HS-27A (cell line): Measurements from ENCODE around the gene FBXL15.
"Not testable (repeated sequence)": the region's sequence is repeated elsewhere in the genome, so short reads cannot be mapped to it uniquely, and the experiment has no call there.

Experiments used
- DNase-seq: peaks from one replicate; pipeline ENCODE4 v3.0.0-alpha.2; 2012; ENCODE audit warnings: low read depth, missing footprints

FBXL15 gene

DNA sequence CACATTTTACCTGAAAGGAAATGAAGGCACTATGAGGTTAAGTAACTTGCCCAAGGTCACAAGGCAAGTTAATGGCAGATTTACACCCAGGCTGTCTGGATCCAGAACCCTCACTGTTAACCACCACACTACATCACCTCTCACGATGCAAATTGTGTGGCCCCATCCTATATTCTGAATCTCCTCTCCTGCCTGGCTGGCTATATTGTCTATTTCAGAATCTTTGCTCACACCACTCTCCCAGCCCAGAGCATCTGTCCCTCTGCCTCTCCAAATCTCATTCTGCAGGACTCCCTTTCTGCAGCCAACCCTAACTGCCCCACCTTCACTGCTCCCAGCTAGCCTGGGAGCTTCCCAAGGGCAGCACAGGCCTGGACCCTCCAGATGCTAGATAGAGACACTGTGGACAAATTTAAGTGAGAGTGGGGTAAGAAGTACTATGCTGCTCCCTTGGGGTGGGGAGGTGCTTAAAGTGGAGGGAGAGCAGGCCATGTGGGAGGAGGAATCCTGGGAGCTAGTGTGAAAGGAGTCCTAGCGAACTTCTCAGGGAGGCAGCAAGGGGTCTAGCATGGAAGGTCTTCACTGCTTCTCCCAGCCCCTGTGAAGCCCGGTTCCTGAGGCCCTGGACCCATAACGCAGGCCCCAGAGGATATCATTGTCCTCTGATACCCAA is 11.0 kb downstream of the FBXL15 start:
- DNase-seq, result no peak

- peak; percentile 85 for DNase-seq
Measured at GRCh38 chr10:102432162-102432950, 11.7 kb downstream of the FBXL15 start, which contains the start of gene CUEDC2. TSS of gene CUEDC2 (minus strand) at chr10:102432574. CDS start at chr10:102425188, 7,386 bp downstream.

DNA sequence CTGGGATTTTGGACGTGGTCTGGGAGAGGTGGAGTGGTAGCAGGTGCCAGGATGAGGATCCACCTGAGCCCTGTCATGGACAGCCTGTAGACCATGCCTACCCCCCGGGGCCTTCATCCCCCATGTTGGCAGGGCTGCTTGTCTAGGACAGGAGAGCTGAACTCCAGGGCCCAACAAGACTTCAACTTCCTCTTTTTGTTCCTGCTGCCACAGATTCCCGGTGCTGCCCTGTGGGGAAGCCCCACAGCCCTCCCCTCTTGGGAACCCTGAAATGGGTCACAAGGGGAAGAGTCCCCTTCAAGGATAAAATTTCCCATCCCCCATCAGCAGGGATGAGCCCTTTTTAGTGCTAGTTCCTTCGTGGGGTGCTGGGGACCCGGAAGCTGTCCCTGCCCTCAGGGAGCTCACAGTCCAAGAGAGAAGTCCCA is 13.0 kb downstream of the FBXL15 start:
- no peak for DNase-seq

GRCh38 chr10:102434394-102435132 is 13.9 kb downstream of the FBXL15 start:
- DNase-seq, result no peak

DNA sequence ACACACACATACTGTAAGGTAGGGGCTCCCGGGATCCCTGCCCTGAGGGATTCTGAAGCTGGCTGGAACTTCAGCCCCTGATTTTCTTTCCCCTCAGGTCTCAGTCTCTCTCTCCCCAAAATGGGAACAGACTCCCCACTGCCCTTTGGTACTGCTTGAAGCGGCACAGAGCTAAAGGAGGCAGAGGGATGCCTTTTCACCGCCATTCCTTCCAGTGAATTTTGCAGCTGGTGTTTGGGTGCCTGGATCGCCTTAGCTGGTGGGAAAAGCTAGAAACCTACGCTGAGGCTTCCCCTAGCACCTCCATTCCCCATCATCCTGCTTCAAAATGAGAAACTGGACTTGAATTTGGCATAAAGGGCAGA is 14.5 kb downstream of the FBXL15 start:
- DNase-seq, result no peak

DNA sequence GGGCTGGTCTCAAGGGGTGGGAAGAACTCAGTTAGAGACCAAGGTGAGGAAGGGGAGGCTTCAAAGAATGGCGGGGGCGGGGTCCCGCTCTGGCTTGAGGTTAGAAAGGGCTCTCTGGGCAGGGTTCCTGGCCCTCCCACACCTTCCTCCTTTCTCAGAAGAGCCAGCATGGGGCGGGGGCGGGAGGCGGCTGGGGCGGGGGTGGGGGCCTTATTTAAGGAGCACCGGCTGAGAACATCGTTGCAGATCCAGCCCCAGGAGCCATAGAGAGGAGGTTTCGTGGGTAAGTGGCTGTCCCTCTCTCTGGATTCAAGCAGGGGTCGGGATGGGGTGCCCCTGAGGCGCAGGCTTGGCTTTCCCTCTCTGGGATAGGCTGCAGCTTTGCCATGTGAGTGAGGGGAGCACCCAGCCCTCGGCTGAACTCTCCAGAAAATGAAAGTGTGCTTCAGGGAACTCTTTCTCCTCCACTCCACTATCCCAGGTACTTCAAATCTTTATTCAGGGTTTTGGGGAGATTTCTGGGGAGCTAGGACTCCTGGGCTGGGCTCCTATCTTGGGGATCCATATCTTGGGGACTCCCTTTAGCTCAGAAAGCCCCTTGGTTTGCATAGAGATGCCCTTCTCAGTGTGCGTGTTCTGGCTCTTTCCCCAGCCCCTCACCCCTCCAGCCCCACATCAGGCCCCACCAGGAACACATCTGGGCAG is 15.0 kb downstream of the FBXL15 start:
- no peak for DNase-seq

GRCh38 chr10:102436312-102436711 is 15.7 kb downstream of the FBXL15 start:
- no peak for DNase-seq

GRCh38 chr10:102437515-102437914 is 16.9 kb downstream of the FBXL15 start:
- no peak for DNase-seq

DNA sequence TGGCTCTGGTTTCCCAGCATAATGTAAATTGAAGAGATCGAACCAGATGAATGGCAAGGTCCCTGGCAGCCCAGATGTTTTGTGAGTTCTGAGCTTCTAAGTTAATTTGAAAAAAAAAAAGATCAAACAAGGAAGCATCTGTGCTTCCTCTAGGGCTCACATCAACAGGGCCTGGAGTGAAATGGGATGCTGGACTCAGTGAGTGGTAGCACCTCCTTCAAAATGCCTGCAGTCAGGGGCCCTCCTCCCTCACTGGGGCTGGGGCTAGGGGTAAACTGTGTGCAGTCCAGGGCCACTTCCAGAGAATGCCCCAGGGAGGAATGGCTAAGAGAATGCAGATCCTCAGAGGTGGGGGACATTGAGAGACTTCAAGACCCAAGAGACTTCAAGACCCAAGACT is 17.7 kb downstream of the FBXL15 start:
- no peak for DNase-seq

DNA sequence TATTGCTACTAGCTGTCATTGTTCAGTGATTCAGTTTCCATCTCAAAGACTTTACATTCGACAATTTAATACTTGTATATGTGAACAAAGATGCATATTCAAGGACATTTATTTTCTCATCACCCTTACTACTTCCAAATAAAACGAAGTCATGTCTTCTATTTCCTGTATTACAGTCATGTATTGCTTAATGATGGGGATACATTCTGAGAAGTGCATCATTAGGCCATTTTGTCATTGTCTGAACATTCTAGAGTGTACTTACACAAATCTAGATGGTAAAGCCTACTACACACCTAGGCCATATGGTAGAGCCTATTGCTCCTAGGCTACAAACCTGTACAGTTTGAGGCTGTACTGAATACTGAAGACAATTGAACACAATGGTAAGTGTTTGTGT is 24.2 kb downstream of the FBXL15 start:
- DNase-seq, result no peak

- no peak for DNase-seq
Measured at GRCh38 chr10:102449321-102450123, 28.9 kb downstream of the FBXL15 start.

GRCh38 chr10:102450124-102450373 is 29.4 kb downstream of the FBXL15 start:
- no peak for DNase-seq

DNA sequence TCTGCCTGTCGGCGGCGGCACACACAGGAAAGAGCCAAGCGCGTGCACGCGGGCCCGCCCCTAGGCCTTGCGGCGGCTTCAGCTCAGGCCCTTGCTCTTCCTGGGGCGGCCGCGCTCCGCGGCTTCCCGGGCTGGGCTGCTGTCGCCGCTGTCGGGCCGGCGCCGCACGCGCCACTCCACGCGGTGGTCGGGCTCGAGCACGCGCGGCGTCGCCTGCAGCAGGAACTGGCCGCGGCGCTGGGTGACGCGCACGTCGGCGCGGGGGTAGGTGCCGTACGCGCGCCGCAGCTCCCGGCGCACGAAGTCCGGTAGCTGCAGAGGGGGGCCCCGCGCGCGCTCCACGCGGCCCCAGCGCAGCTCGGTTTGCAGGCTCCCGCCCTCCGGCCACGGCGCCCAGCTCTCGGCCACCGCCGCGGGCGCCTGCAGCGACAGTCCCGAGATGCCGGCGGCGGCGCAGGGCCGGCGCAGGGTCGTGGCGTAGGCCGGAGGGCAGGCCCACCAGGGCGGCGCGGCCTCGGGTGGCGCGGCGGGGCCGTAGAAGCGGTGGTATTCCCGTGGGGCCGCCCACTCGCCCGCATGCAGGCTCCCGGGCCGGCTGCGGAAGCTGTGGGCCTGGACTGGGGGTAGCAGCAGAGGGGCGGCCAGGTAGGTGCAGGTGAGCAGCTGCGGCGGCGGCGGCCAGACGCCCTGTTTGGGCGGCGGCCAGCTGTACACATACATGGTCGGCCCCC is 29.9 kb downstream of the FBXL15 start:
- no peak for DNase-seq

- no peak for DNase-seq
Measured at GRCh38 chr10:102451105-102451969, 30.7 kb downstream of the FBXL15 start, which contains the start of gene C10orf95. TSS of gene C10orf95 (minus strand) at chr10:102451543. CDS start at chr10:102451093, 450 bp downstream.

DNA sequence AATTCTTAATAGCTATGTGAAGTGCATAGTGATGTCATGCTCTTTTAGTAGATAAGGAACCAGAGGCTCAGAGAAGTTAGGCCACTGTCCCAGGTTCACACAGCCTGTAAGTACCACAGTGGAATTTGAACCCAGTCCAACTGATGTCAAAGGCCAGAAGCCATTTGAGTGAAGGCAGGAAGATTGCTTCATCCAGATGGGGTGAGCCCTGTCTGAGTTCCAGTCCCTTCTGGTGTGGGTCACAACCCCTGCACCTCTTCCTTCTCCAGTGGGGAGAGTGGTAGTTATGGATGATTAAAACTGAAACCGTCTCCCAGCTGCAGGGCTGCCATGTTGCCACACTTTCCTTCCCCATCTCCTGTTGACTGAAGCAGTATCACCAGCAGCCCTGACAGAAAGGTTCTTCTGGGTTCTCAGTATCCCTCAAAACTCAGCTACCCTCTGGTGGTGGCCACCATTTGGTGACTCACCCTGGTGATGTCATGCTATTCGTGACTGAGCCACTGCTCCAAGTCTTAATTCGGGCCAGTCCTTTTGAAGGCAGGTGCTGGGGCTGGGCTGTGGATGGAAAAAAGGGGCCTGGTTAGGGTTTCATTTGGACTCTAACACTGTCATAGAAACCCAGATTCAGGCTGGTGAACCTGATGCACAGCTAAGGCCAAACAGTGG is 32.2 kb downstream of the FBXL15 start:
- no peak for DNase-seq

- DNase-seq, result no peak
Measured at GRCh38 chr10:102453502-102453901, 32.9 kb downstream of the FBXL15 start.

GRCh38 chr10:102454662-102455487 is 34.2 kb downstream of the FBXL15 start:
- not testable (repeated sequence) for DNase-seq

GRCh38 chr10:102455893-102456471 is 35.3 kb downstream of the FBXL15 start:
- no peak for DNase-seq
